Caco-2 (cell line): ENCODE results near the gene MRPS30. TPM values are rescaled to one million over a fixed set of nuclear protein-coding genes. Genes with fewer than 3 reads are reported as not detected.

Experiments used
- BruUV-seq: library from RNA; stranded (reverse); fragments of 400-500 nt; replicated peaks from 2 replicates; lab custom pipeline; 2021; lab: Mats Ljungman, UMichigan
- CTCF ChIA-PET: fragments of 300-600 bp; sonication (Branson Sonifier 250); formaldehyde crosslinking; loops from one replicate; lab custom pipeline; 2022; ENCODE audit warnings: antibody characterized with exemption; lab: Charles Lee
- POLR2A ChIA-PET: fragments of 300-600 bp; sonication (Branson Sonifier 250); formaldehyde crosslinking; loops from one replicate; lab custom pipeline; 2022; ENCODE audit warnings: antibody characterized with exemption; lab: Charles Lee
- DNase-seq, 2 experiments: peaks; one replicate each; pipeline versions ENCODE4 v3.0.0 to v3.0.0-alpha.2; 2020 to 2022
- H3K27me3 ChIP-seq: replicated peaks from 2 replicates; pipeline ENCODE4 v1.6.0; 2011; ENCODE audit warnings: low read length; ENCODE audit not compliant: control insufficient read depth, insufficient read depth
- H3K36me3 ChIP-seq: 2 replicates; pipeline ENCODE4 v1.5.1; 2011; ENCODE audit warnings: low read length; ENCODE audit not compliant: control insufficient read depth, insufficient read depth
- H3K4me1 ChIP-seq: fragments of 250-450 bp; sonication (Bioruptor Pico); 2 replicates; pipeline ENCODE4 v1.5.1; 2020; ENCODE audit warnings: mild to moderate bottlenecking
- H3K4me3 ChIP-seq: 2 replicates; pipeline ENCODE4 v1.5.1; 2011; ENCODE audit warnings: low read depth, mild to moderate bottlenecking, control low read depth, low read length
- H3K9me3 ChIP-seq: fragments of 250-450 bp; sonication (Bioruptor Pico); 2 replicates; pipeline ENCODE4 v1.5.1; 2020; ENCODE audit warnings: mild to moderate bottlenecking, moderate library complexity
- H3K27ac Mint-ChIP-seq: one replicate; pipeline ENCODE4 v1.8.0; 2022; ENCODE audit warnings: mixed read lengths; ENCODE audit not compliant: unreplicated experiment
- H3K27me3 Mint-ChIP-seq: one replicate; pipeline ENCODE4 v1.8.0; 2022; ENCODE audit warnings: mixed read lengths; ENCODE audit not compliant: insufficient read depth, unreplicated experiment
- H3K36me3 Mint-ChIP-seq: one replicate; pipeline ENCODE4 v1.8.0; 2022; ENCODE audit warnings: mild to moderate bottlenecking, mixed read lengths; ENCODE audit not compliant: insufficient read depth, unreplicated experiment
- H3K4me1 Mint-ChIP-seq: one replicate; pipeline ENCODE4 v1.8.0; 2022; ENCODE audit warnings: low read depth, mixed read lengths; ENCODE audit not compliant: unreplicated experiment
- H3K4me3 Mint-ChIP-seq: one replicate; pipeline ENCODE4 v1.8.0; 2022; ENCODE audit warnings: mild to moderate bottlenecking, moderate library complexity, mixed read lengths; ENCODE audit not compliant: unreplicated experiment
- H3K9me3 Mint-ChIP-seq: one replicate; pipeline ENCODE4 v1.8.0; 2022; ENCODE audit warnings: mixed read lengths; ENCODE audit not compliant: unreplicated experiment
- CTCF ChIP-seq, 2 experiments: fragments of 200-600 bp in 1 of 2; IDR thresholded peaks; 1 replicate in 1 of 2; 2 replicates in 1 of 2; pipeline versions ENCODE4 v1.5.1 to v1.8.0; 2011 to 2022; ENCODE audit warnings: antibody characterized with exemption in 1 of 2, control low read depth in 1 of 2, inconsistent platforms in 1 of 2, low read depth in 1 of 2, low read length in 1 of 2, mild to moderate bottlenecking in 1 of 2, moderate library complexity in 1 of 2; ENCODE audit not compliant: insufficient read depth in 1 of 2, severe bottlenecking in 1 of 2, unreplicated experiment in 1 of 2
- intact Hi-C: fragments of 100-400 bp; cut with micrococcal nuclease; formaldehyde crosslinking; loops from one replicate; pipeline ENCODE4 v1.10.0; 2022; ENCODE audit not compliant: unreplicated experiment
- total RNA-seq: library from RNA; stranded (reverse); gene quantifications from 2 replicates; pipeline ENCODE4 v1.2.3, GENCODE V29; 2022

MRPS30 gene
- total RNA-seq, 1 experiment from 2014 or later: 62.2 TPM

GRCh38 chr5:44860267-44860666, 51.5 kb downstream of the MRPS30 start:
- no peaks in the 10 kb centered on the region for H3K36me3 Mint-ChIP-seq
- no peaks in the 10 kb centered on the region for H3K36me3 ChIP-seq
- ChIA-PET POLR2A (no interaction called here), CTCF (no interaction called here)
- H3K27ac Mint-ChIP-seq: no peak overlapping the region
- no TSS peak for BruUV-seq
- no peaks in the 10 kb centered on the region for H3K27me3 Mint-ChIP-seq
- no peak overlapping the region for H3K4me3 ChIP-seq
- no peaks in the 10 kb centered on the region for H3K9me3 ChIP-seq
- no peak overlapping the region for H3K4me3 Mint-ChIP-seq
- TF ChIP-seq CTCF (IDR thresholded peaks at IDR 0.05; ENCODE audit: insufficient read depth in 1 of 2, low read depth in 1 of 2, low read length in 1 of 2, severe bottlenecking in 1 of 2, unreplicated experiment in 1 of 2): no peak
- no peak for DNase-seq
- H3K4me1 ChIP-seq: no peaks in the 10 kb centered on the region
- H3K9me3 Mint-ChIP-seq: no peaks in the 10 kb centered on the region
- intact Hi-C loops: no loop called here
- no peaks in the 10 kb centered on the region for H3K4me1 Mint-ChIP-seq
- no peaks in the 10 kb centered on the region for H3K27me3 ChIP-seq

GRCh38 chr5:44862808-44863207, 54.1 kb downstream of the MRPS30 start:
- H3K9me3 ChIP-seq: no peaks in the 10 kb centered on the region
- no peaks in the 10 kb centered on the region for H3K36me3 ChIP-seq
- no peak overlapping the region for H3K4me3 ChIP-seq
- no peaks in the 10 kb centered on the region for H3K36me3 Mint-ChIP-seq
- no peak for DNase-seq
- no peak for TF ChIP-seq CTCF (IDR thresholded peaks at IDR 0.05; ENCODE audit: insufficient read depth in 1 of 2, low read depth in 1 of 2, low read length in 1 of 2, severe bottlenecking in 1 of 2, unreplicated experiment in 1 of 2)
- no TSS peak for BruUV-seq
- H3K9me3 Mint-ChIP-seq: no peaks in the 10 kb centered on the region
- no peaks in the 10 kb centered on the region for H3K4me1 Mint-ChIP-seq
- no peaks in the 10 kb centered on the region for H3K27me3 Mint-ChIP-seq
- no peak overlapping the region for H3K27ac Mint-ChIP-seq
- H3K4me1 ChIP-seq: no peaks in the 10 kb centered on the region
- ChIA-PET CTCF (no interaction called here), POLR2A (no interaction called here)
- H3K4me3 Mint-ChIP-seq: no peak overlapping the region
- no peaks in the 10 kb centered on the region for H3K27me3 ChIP-seq
- intact Hi-C loops: no loop called here
